NCI-H2227 (cell line): Measurements from ENCODE around the gene UVRAG.
"Not testable (repeated sequence)": the region's sequence is repeated elsewhere in the genome, so short reads cannot be mapped to it uniquely, and the experiment has no call there.

ENCODE experiments used
- DNase-seq: peaks from one replicate; lab custom pipeline; 2025; ENCODE audit not compliant: unreplicated experiment; lab: John Stamatoyannopoulos, UW

The UVRAG gene

GRCh38 chr11:75946531-75947530, 131.8 kb downstream of the UVRAG start:
- DNase-seq, result no peak

GRCh38 chr11:75949023-75949672, 134.1 kb downstream of the UVRAG start:
- DNase-seq, result no peak

- DNase-seq, result no peak
Observed at GRCh38 chr11:75950141-75950540, 135.1 kb downstream of the UVRAG start.

- DNase-seq, result no peak
Observed at GRCh38 chr11:75954039-75954438, 139.0 kb downstream of the UVRAG start.

- no peak for DNase-seq
Observed at GRCh38 chr11:75955443-75955842, 140.4 kb downstream of the UVRAG start.

- no peak for DNase-seq
Observed at GRCh38 chr11:75959540-75959939, 144.5 kb downstream of the UVRAG start.

GRCh38 chr11:75964071-75964470, 149.1 kb downstream of the UVRAG start:
- DNase-seq, result no peak

GRCh38 chr11:75966537-75967287, 151.7 kb downstream of the UVRAG start:
- no peak for DNase-seq

- no peak for DNase-seq
Observed at GRCh38 chr11:75968021-75968625, 153.1 kb downstream of the UVRAG start.

- DNase-seq, result no peak
Observed at GRCh38 chr11:75969626-75970308, 154.8 kb downstream of the UVRAG start.

GRCh38 chr11:75973710-75974109, 158.7 kb downstream of the UVRAG start:
- DNase-seq, result not testable (repeated sequence)

GRCh38 chr11:75979075-75979474, 164.1 kb downstream of the UVRAG start:
- DNase-seq, result not testable (repeated sequence)

GRCh38 chr11:75979479-75980027, 164.5 kb downstream of the UVRAG start:
- DNase-seq, result not testable (repeated sequence)

- no peak for DNase-seq
Observed at GRCh38 chr11:75980031-75980430, 165.0 kb downstream of the UVRAG start.

GRCh38 chr11:75981546-75981945, 166.5 kb downstream of the UVRAG start:
- DNase-seq, result no peak

- no peak for DNase-seq
Observed at GRCh38 chr11:75982309-75982708, 167.3 kb downstream of the UVRAG start.

- DNase-seq, result no peak
Observed at GRCh38 chr11:75986966-75987365, 172.0 kb downstream of the UVRAG start.

- no peak for DNase-seq
Observed at GRCh38 chr11:75993126-75993525, 178.1 kb downstream of the UVRAG start.

- no peak for DNase-seq
Observed at GRCh38 chr11:75994616-75995015, 179.6 kb downstream of the UVRAG start.
